Hypothalamus (tissue), 51 donors: ENCODE results near the gene NAB2.

Experiments used
- DNase-seq, 51 donors: peaks; one replicate each; lab custom pipeline; 2025; lab: John Stamatoyannopoulos, UW

Gene NAB2

DNA sequence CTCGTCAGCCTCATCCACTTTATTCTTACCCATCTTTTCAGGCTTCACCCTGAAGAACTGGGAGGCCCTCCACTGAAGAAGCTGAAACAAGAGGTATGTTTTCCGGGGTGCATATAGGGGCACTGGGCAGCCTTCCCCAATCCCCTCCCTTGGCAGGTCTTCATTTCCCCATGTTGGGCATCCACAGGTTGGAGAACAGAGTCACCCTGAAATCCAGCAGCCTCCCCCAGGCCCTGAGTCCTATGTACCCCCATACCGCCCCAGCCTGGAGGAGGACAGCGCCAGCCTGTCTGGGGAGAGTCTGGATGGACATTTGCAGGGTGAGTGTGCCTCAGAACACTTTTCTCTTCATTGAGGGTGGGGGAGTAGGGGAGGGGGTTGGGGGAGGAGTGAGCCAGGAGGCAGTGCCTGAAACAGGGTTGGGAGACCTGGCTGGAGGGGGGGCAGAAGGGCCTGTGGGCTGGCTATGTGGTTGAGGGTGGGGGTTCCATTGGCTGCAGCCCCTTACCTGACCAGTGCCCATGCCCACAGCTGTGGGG, 4.0 kb downstream of the NAB2 start:
- DNase-seq = peak in 1 of 51 donors; percentile 16

DNA sequence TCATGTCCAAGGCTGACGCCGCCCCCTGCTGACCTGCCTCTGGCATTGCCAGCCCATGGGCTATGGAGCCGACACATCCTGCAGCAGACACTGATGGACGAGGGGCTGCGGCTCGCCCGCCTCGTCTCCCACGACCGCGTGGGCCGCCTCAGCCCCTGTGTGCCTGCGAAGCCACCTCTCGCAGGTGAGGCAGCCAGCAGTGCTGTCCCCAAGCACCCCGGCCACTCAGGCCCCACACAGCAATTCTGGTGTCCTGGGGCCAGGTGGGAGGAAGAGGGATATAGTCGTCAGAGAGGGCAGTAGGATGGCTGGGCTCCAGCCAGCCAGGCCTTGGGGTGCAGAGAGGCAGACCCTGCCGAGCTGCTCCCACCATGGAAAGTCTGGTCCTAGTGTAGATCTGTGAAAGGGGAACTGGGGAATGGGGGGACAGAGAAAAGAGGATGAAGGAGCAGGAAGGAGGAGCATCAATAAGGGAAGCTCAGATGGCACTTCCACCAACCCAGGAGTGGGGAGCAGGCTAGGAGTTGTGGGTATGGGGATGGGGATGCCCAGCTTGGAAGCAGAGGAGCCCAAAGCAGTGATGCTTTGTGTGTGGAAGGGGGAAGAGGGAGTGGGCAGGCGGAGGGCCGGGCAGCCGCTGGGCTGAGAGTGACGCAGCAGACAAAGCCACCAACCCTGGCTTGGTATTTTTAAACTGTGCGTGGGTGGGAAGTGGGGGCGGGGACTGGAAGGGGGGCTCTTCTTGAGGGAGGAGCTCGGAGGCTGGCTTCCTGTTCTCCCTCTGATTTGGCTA, 4.7 kb downstream of the NAB2 start:
- peak in 17 of 51 donors; percentile 4 to 57 (median 22) for DNase-seq

DNA sequence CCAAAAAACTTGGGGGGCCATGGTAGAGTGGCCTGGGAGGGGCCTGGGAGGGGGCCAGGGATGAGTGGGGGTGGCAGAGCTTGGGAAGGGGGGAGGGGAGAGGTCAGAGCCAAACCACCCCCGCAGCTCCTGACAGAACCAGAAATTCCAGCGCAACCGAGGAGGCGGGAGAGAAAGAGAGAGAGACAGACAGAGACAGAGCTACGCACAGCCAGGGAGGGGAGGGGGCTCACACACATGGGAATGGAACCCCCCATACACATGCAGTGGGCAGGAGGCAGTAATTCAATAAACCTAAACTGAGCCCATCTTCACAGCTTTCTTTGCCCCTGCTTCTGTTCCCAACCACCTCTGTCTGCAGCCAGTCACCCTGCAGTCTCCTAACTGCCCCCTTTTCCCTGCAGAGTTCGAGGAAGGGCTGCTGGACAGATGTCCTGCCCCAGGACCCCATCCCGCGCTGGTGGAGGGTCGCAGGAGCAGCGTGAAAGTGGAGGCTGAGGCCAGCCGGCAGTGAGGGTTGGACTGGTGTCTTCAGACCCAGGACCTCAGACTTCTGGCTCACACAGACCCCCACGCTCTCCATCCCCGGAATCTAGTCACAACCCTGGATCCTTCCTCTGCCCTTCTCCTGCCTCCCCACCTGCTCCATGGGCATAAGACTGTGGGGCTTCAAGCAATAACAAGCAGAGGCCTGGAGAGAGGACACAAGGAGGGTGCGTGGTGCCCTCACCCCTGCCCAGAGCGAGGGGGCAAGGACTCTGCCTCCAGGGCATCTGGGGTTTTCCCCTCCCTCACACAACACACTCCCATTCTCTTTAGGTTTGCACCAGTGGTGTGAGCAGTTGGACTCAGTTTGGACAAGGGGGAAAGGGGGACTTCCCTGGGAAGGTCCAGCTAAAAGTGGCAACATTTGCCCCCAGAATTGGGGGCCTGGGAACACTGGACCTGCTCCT, 5.6 kb downstream of the NAB2 start:
- peak in 1 of 51 donors; percentile 57 for DNase-seq

DNA sequence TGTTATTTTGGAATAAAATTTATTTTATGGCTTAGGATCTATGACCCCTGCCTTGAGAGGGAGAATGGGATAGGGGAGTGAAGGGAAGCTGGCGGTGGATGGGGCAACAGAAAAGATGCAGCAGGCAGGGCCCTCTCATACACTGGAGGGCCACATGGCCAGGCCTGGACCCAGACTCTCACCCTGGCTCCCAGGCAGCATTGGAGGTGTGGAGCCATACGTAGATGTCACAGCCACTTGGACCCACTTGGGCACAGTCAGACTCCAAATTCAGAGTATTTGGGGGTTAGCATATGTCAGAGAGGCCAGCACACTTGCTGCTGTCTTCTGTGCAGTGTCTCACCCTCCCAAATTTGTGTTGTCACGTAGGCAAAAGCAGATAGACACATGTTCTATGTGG, 6.5 kb downstream of the NAB2 start:
- DNase-seq = no peak

DNA sequence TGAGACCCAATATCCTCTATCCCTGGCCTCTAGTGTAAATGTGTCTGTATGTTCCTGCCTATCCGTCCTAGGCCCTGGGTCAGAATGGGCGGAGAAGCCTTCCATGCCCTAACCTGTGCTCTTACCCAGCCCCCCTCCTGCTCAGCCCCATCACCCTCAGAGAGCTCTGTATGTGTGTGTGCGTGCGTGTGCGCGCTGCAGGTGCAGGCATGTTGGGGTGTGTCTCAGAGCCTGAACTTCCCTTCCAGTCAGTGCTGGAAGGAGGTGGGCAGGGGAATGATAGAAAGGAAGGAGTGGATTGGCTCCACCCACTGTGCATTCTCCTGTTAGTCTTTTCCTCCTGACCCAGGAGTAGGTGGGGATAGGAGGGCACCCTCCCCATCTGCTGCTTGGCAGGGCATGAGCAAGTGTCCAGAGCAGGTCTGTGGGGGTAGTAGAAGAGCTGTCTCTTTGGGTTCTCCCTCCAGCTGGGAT, 7.2 kb downstream of the NAB2 start:
- peak in 2 of 51 donors; percentile 25 to 27 for DNase-seq

DNA sequence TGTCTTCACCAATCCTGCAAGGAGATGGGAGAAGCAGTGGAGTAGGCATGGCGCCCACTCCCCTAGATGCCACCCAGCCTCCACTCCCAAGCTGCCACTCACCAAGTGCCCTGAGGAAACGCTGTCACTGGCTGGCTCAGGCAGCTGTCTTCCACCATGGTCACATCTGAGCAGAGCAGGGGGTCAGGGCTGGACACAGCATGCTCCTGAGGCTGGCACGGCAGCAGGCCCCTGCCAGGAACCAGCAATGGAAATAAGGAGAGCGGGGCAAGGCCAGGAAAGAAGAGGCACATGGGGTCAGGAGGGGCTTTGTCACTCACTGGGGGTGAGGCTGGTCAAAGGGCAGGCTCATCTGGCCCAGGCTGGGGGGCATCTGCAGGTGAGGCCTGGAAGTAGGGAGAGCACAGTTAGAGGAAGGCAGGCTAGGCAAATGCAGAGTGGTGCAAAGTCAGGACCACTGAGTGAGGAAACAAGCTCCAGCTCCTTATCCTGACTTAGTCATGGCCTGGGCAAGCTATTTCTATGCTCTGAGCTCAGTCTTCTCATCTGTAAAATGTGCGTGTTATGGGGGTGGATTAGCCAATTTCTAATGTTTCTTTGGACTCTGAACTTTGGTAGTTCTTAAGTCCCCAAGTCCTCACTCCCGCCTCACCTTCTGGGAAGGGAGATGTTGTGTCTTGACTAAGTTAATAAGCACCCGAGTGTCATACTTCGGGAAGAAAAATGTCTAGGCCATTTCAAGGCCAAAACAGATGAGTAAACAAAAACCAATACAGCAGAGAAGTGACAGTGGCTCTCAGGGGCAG, 8.0 kb downstream of the NAB2 start:
- no peak for DNase-seq

DNA sequence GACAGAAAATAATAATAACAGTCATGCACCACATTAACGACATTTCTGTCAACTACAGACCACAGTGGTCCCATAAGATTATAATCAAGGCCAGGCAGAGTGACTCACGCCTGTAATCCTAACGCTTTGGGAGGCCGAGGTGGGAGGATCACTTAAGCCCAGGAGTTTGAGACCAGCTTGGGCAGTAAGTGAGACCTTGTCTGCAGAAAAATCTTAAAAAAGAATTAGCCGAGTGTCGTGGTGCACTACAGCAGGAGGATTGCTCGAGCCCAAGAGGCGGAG, 8.6 kb downstream of the NAB2 start:
- no peak for DNase-seq

DNA sequence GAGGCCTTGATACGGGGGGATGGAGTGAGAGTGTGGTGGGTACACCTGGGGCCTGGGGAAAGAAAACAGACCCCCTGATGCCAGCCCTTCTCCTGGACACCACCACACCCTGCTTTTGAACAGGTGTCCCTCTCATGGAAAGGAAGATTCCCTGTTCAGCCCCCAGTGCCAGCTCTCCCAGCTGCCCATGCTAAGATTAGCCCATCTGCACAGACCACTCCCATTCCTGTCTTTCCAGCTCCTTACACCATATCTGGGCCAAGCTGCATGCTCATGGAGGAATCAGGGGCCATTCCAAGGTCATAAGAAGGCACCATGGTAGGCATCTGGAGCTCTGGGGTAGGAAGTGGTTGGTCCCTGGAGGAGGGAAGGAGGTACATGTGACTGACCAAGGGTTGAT, 9.6 kb downstream of the NAB2 start:
- DNase-seq = no peak

DNA sequence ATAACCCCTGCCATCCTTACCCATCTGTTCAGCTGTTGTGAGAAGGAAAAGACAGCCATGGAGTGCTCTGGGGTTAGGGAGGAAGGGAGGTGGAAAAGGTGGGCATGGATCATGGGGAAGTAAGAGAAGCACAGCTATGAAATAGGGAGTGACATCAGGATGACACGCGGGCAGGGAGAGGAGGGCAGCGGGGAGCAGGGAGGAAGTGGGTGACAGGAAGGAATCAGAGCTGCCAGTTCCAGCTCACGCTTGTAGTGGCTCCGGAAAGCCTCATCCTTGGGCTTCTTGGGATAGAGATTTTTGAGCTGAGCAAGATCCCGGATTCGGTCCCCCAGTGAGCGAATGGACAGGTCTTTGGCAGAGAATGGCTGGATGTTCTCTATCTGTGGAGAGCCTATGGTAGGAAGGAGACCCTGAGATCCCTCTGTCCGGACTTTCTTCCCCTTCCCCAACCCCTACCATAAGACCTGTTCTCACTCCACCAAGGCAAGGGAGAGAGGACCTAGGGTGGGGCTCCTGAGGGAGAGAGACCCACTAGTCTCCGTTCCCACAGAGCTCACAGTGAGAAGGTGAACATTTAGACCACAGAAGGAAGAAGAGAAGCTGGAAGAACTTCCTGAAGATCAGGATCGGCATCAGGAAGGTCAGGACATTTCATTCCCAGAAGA, 10.3 kb downstream of the NAB2 start:
- no peak for DNase-seq

DNA sequence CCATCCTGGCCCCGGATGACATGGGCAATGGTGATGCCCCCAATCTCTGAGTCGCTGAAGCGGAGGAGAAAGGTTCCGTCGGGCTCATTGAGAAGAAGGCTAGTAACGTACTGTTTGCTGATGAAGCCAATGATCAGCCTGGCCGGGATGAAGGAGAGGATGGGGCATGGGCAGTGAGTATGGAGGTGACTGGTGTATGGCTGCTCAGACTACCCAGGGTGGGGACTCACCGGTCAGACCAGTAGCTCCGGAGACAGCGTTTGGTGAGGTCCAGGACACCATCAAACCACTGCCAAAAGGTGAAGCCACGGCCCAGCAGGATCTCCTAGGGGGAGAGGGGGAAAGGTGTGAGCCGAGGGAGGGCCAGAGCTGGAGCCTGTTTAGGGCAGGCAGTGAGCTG, 10.9 kb downstream of the NAB2 start:
- no peak for DNase-seq

DNA sequence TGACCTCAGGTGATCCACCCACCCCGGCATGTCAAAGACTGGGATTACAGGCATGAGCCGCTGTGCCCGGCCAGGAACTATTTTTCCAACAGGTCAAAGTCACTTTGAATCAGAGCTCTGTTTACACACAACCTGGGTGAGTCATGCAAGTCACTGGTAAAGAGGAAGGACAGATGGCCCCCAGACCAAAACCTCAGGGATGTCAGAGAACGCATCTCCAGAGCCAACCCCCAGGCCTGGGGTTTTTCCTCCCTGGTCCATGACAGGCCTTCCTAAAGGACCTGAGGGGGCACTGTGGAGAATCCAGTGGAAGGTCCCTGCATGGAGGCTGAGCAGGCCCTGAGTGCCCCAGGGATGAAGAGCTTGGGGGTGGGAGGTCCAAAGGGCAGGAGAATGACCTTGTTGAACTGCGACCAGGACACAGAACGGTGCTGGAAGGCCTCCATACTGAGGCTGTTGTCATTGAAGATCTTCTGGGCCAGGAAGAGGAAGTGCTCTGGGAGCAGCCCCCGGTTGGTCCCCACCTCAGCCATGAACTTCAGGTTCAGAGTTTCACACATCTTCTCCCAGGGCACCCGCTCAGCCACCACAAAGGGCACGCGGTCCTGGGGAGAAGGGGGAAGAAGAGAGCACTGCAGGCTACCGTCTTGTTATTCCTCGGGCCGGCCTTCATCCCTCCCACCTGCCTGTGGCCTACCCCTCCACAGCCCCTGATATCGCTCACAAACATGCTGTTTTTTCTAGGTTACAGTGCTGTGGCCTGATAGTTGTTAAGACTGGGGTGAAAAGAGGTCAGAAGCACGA, 13.2 kb downstream of the NAB2 start:
- DNase-seq = no peak

DNA sequence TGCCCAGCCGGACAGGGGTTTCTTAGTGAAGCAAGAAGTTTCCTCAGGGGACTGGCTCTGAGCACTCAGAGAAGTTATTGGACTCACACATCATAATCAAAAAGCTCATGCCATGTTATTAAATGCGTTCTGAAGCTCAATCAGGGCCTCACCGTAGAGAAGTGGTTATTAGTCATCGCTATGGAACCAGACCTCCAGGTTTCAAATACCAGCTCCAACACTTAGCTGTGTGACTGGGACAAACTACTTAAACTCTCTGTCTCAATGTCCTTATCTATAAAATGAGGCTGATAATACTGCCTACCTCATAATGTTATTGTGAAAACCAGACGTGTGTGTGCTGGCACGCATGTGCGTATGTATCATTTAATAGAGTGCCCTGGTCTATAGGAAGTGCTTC, 14.9 kb downstream of the NAB2 start:
- no peak for DNase-seq

DNA sequence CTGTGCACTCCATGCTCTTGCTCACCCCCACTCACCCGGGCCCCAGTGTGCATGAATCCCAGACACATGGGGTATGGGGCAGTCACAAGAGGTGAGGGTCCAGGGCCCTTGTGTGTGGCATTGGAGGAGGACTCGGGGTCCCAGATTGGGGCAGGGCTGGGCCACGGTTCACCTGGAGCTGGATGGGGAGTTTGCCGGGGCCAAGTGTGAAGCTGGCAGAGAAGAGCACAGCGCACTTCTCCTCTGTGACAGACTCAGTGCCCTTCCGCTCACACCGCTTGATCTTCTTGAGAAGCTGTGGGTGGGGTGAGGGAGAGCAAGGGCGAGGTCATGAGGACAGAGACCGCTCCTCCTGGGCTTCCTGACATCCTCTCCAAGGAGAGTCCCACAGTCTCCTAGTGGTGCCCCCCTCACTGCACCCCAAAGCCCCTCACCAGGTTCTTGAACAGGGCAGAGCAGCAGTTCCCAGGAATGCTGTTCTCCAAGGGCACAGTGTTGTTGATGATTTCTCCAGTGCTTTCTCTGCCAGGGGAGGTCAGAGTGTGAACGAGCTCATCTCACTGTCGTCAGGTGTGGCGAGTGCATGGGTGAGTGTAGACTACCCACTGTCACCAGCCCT, 15.5 kb downstream of the NAB2 start:
- DNase-seq = no peak

DNA sequence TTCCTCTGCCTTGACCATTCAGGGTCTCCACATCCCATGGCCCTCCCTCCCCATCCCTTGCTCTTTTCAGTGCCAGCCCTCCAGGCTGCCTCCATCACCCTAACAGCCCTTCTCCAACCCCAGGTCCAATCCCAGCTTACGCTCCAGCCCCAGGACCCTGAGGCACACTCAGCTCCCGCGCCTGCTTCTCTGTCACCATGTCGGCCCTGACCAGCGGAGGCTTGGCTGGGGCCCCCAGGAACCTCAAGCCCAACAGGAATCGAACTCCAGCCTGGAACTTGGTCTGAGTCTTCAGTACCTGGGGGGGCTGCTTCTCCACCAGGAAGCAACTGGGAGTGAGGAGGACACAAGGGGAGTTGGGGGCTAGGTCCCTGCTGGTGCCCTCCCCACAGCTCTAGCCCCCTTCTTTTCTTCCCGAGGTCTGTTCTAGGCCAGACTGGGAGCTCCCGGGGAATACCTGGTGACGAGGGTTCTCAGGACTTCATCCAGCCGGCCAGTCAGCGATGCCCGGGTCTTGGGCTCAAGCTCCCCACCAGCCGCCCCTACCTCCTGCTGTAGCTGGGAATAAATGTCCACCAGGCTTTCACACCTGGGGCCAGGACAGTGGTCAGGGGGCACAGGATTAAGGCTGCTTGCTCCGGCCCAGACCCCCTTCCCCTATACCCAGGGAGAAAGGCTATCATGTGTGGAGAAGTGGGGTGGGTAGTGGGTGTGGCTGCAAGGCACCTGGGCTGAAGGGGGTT, 16.3 kb downstream of the NAB2 start:
- no peak for DNase-seq

DNA sequence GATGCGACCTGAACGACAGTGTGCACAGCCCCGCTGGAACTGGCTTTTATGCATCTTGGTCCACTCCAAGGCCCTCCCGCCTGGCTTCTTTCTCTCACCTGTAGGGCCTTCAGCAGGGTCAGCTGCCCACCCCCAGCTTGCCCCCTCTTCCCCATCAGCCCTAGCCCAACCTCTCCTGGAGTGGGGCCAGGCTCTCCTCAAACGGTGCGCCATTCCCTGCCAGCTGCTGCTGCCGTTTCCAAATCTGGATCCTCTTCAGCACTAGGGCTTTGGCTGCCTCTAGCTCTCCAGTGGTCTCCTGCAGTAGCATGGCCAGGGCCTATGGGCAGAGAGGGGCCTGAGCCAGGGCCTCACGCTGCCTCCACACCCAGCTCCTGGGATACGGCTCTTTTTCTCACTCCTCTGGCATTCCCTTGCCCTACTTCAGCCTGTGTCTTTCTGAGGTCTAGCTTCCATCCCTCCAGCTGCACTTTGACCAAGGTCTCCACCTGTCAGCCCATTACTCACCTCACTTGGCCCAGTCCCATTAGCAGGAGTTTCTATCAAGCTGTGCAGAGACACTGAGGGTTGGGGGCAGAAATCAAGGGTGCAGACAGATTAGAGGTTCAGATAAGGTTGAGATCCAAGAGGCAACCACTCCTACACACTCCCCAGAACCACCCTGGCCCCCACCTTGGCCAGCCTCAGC, 17.3 kb downstream of the NAB2 start:
- no peak for DNase-seq

DNA sequence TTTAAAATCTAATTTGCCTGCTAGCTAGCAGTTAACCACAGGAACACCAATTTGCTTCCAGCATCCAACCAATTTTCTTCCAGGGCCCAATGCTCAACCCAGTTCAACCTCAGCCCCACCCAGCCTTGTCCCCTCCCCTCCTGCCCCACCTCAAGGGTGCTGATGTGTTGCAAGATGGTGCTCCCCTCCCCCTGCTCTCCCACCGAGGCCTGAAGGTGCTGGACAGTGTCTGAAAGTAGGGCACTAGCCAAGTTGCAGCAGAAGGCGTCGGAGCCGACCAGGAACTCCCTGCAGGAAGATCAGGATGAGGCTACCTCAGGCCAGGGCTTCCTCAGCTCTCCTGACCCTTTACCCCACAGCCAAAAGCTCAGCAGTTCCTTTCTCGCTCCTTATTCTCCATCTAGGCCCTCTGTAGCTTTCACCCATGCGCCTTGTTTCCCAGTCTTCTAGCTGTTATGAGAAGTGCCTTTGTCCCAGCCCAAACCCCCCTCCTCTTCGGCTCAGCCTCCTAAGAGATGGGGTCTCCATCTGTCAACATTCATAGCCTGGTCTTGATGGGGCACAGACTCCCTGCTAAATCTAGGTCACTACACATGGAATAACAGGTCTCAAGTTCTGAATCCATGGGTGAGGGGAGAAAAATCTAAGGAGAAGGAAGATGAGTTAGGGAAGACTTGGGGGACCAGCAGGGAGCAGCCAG, 18.7 kb downstream of the NAB2 start:
- DNase-seq = no peak
